Esophagus muscularis mucosa (tissue), 3 donors: Measurements from ENCODE around the gene CAP2.

Experiments used
- CTCF ChIP-seq, 3 experiments: fragments of 200-600 bp in 2 of 3; fragments of 450-650 bp in 1 of 3; sonication (generic) in 2 of 3; IDR thresholded peaks; one replicate each; pipeline ENCODE4 v1.5.1; 2017 to 2019; ENCODE audit warnings: antibody characterized with exemption in 3 of 3, mild to moderate bottlenecking in 2 of 3, moderate library complexity in 1 of 3
- POLR2AphosphoS5 ChIP-seq, 2 donors: sonication (generic); formaldehyde crosslinking; IDR thresholded peaks; one replicate each; pipeline ENCODE4 v1.6.1; 2017; ENCODE audit warnings: antibody characterized with exemption in 2 of 2

DNA sequence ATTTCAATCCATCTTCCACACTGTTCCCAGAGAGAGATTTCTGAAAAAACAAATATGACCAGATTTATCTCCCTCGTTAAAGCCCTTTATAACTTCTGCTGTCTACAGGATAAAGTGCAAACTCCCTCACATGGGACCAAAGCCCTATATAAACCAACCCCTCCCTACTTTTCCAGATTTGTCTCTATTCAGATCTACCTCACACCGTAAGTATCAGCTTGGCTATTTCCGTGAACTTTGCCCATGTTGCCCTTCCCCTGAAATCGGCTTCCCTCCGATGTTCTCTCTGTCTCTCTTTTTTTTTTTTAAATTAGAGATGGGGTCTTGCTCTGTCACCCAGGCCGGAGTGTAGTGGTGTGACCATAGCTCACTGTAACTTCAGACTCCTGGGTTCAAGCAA lies 194.6 kb downstream of the CAP2 start:
- TF ChIP-seq POLR2AphosphoS5 (IDR thresholded peaks at IDR 0.05) (no peak), CTCF (IDR thresholded peaks at IDR 0.05) (no peak)
